SK-MEL-5 (cell line): ENCODE measurements around the gene TMEM184B. TPM values are rescaled to one million over a fixed set of nuclear protein-coding genes. Genes with fewer than 3 reads are reported as not detected.
"Not testable (repeated sequence)": the region's sequence is repeated elsewhere in the genome, so short reads cannot be mapped to it uniquely, and the experiment has no call there.

Experiments
- DNase-seq: peaks from one replicate; pipeline ENCODE4 v3.0.0-alpha.2; 2016; ENCODE audit warnings: low read depth, low spot score
- in situ Hi-C: cut with HindIII; loops from 2 replicates; pipeline ENCODE4 v1.10.0; 2016; ENCODE audit warnings: low sequenced_read_pairs, high pct_unique_total_duplicates, low pct_unique_long_range_greater_than_20kb
- total RNA-seq: library from RNA; depleted of rRNA; stranded (reverse); fragments of >200 nt; shearing (Covaris generic); gene quantifications from 2 replicates; pipeline ENCODE4 v1.2.3, GENCODE V29; 2014

The TMEM184B gene
- total RNA-seq, 1 experiment from 2014 or later, result 12.7 TPM

DNA sequence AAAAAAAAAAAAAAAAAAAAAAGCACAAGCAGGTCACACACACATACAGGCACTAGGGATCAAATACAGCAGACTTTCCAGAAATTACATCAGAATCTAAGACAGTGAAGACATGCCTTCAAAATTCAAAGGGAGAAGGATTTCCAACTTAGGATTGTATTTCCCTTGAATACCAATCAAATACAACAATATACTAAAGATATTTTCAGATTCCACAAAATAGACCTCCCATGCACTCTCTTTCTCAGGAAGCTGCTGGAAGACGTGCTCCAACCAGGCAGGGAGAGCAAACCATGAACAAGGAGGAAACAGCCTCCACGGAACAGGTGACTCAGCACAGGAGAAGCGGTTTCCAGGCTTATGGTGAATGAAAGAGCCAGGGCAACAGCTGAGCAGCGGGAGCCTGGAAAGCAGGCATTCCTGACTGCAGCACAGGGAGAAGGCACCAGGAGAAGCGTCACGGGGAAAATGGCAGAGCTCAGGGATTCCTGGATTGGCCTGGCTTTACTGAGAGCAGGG lies 32.0 kb downstream of the TMEM184B start:
- in situ Hi-C loops, result no loop called here
- DNase-seq, result no peak

DNA sequence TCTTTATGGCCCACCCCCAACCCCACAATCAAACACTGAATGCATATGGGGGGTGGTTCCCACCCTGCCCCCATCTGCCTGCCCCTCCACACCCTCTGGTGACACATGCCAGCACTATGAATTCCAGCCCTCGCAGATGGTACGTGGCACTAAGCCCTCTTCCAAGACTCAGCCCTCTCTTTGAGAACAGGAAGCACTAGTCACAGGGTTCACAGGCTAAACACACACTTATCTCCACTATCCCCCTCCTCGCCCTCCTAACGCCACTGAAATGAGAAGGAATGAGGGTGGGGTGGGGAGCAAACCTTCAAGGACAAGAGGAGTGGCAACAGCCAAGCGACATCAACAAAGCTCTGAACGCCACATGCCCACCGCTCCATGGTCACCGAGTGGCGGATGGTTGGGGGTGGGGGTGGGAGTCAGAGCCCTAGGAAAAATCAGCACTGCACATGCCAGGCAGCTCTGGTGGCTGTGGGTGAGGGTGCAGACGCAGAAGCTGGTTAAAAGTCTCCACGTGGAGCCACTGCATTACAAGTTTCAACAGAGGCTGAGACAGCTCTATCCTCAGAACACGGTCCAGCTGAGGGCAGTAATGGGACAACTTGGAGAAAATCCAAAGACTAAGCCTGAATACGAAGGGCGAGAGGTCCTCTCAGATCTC lies 33.6 kb downstream of the TMEM184B start:
- DNase-seq, result no peak
- in situ Hi-C loops, result no loop called here

DNA sequence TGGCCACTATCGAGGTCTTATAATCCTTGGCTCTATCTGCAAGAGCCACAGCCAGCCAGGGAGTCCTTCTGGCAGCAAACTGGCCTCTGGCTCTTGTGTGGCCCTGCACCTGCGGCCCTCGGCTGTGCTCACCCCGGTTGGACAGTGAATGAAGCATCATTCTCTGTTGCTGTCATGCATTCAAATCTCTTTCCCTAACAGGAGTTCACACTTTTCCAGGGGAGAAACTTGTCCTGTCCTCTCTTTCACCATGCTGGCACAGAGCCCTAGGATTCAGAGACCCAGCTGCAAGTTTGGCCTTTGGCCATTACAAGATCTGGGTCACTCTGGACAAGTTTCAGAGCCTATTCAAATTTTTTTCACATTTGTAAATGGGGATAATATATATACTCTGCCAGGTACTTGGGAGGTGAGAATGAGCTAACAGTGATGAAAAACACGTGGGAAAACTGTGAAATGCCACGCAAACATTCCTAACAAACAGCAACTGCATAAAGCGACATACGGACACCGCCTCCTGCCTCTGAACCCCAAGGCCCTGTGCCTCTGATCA lies 34.2 kb downstream of the TMEM184B start:
- in situ Hi-C loops, result no loop called here
- no peak for DNase-seq

GRCh38 chr22:38236786-38237185 lies 36.0 kb downstream of the TMEM184B start:
- DNase-seq, result no peak
- in situ Hi-C loops, result no loop called here

GRCh38 chr22:38235240-38235850 lies 37.5 kb downstream of the TMEM184B start:
- in situ Hi-C loops, result no loop called here
- no peak for DNase-seq

- in situ Hi-C loops, DNase-seq: not testable (repeated sequence)
Observed at GRCh38 chr22:38233856-38234255, 39.0 kb downstream of the TMEM184B start.

DNA sequence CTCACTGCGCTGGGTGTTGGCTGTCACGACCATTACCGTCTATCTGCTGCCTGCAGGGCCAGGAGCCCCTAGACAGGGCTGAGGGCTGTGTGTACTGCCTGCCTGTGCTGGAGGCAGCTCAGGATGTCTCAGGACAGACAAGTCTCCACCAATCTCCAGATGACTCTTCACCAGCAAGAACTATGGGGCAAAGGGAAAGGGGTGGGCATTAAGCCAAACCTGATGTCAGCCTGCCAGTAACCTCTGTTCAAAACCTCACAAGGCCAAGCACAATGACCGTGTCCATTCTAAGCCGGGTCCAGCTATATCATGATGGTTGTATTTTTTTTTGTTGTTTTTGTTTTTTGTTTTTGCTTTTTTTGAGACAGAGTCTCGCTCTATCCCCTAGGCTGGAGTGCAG lies 39.4 kb downstream of the TMEM184B start:
- no peak for DNase-seq

DNA sequence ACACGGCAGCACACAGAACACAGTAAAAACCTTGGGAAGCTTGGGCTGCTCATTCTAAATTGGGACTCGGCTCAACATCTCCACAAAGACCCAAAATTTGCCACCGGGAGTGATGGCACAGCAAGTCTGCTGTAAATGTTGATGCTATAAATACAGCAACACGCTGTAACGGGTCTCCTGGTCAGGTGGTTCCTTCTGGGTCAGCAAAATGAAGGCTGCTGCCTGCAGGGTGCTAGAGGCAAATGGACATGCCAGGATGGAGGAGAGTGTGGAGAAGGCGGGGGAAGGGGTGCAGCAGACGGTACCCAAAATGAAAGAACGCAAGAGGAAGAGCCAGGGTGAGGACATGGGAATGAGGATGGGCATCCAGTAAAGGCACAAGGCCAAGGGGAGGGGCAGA lies 40.6 kb downstream of the TMEM184B start:
- DNase-seq, result no peak
- in situ Hi-C loops, result no loop called here

More for the DNA sequence above, 39.4 kb downstream of the TMEM184B start:
- in situ Hi-C loops, result no loop called here

GRCh38 chr22:38230916-38231315 lies 41.9 kb downstream of the TMEM184B start:
- in situ Hi-C loops, result no loop called here
- no peak for DNase-seq

- DNase-seq, result peak; percentile 83
- in situ Hi-C loops, result no loop called here
Observed at GRCh38 chr22:38230108-38230825, 42.5 kb downstream of the TMEM184B start.

GRCh38 chr22:38228873-38229740 lies 43.7 kb downstream of the TMEM184B start:
- in situ Hi-C loops, result no loop called here
- DNase-seq, result no peak

DNA sequence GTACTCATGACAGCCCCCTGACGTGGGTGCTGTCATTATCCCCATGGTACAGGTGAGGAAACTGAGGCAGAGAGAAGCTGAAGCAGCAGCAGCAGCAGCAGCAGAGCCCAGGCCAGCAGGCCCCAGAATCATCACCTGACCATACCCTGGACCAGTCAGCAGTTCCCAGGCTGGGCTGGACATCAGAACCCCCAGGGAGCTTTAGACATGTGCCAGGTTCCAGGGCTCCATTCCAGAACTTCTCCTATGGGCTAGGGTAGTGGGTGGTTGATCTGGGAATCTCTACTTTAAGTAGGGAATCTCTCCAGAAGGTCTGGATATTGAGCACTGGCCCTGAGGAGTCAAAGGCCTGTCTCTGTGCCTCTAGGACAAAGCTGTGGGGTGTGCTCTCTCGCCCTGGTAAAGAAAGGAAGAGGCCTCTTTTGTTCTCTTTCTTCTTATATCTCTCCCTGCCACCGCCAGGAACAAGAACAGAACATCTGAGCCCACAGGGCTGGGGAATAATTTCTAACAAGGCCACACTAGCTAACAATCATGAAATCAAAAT lies 44.4 kb downstream of the TMEM184B start:
- DNase-seq, result no peak
- in situ Hi-C loops, result no loop called here

DNA sequence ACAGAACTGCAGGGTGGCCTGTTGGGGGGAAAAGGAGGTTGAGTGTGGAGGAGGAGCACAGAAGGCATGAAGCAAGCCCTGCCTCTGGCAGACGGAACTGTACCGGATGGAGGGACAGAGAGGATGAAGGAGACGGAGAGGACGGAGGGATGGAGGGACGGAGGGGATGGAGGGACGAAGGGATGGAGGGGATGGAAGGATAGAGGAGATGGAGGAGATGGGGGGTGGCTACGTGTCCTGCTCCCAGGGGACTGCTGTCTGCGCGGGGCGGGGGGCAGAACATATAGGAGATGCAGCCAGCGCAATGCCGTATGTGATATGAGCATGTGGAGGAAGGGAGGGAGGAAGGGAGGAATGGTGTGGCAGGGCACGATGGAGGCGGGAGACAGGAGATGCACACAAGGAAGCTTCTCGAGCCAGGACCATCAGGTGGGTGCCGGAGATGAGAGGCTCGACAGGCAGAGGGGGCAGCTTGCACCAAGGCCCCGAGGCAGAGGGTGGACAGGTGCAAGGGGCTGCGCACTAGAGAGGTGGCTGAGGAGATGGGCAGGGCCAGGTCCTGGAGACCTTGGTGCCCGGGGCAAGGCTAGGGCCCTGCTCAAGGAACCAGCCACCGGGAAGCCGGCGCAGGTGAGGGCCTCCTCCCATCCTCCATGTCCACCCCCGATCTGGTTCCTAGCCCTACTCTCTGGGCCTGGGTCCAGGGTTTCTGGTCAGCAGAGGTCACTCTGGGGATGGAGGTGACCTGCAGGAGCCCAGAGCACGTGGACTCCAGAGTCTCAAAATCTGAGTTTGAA lies 45.8 kb downstream of the TMEM184B start:
- in situ Hi-C loops, result no loop called here
- DNase-seq, result no peak

- in situ Hi-C loops, result no loop called here
- DNase-seq, result no peak
Observed at GRCh38 chr22:38223289-38223960, 49.4 kb downstream of the TMEM184B start.

DNA sequence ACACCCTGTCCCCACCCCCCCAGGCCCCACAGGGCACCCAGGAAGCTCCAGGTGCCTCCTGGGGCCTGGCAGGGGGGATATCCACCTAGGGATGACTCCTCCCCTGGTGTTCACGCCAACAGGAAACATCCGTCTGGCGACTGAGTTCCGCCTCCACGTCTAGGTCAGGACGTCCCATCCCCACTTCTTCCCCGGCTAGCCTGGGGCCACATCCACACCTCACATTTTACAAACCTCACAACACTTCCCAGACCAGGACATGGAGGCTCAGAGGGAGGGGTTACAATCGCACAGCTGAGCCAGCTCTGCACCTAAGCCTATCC lies 50.1 kb downstream of the TMEM184B start:
- in situ Hi-C loops, result no loop called here

More for the DNA sequence above, 50.1 kb downstream of the TMEM184B start:
- no peak for DNase-seq
